Lung (tissue), 12 donors: ENCODE results near the gene ZNF366. TPM values are rescaled to one million over a fixed set of nuclear protein-coding genes. Genes with fewer than 3 reads are reported as not detected.
A peak's percentile ranks its signal among the peaks of the same experiment; 100 is the strongest.

ENCODE experiments used
- ATAC-seq: fragments of 200-7000 bp; cut with Tn5 transposase; one replicate; pipeline ENCODE4 v1.9.1; 2020; ENCODE audit warnings: moderate number of reproducible peaks; ENCODE audit not compliant: insufficient read depth, low FRiP score
- DNase-seq, 3 donors: peaks; one replicate each; pipeline ENCODE4 v3.0.0-alpha.2; 2013 to 2017
- H3K27ac ChIP-seq, 2 donors: one replicate each; pipeline ENCODE4 v1.5.1; 2013; ENCODE audit warnings: mild to moderate bottlenecking in 2 of 2, moderate library complexity in 2 of 2, control low read depth in 1 of 2, inconsistent platforms in 1 of 2, low read depth in 1 of 2, low read length in 1 of 2
- H3K27me3 ChIP-seq, 3 donors: one replicate each; pipeline ENCODE4 v1.5.1; 2013; ENCODE audit warnings: low read length in 2 of 3; ENCODE audit not compliant: control insufficient read depth in 3 of 3, insufficient read depth in 3 of 3
- H3K36me3 ChIP-seq, 4 donors: one replicate each; pipeline ENCODE4 v1.5.1; 2013; ENCODE audit warnings: low read length in 4 of 4, mild to moderate bottlenecking in 1 of 4, moderate library complexity in 1 of 4; ENCODE audit not compliant: control insufficient read depth in 4 of 4, insufficient read depth in 4 of 4
- H3K4me1 ChIP-seq, 5 donors: one replicate each; pipeline ENCODE4 v1.5.1; 2013; ENCODE audit warnings: low read length in 5 of 5, mild to moderate bottlenecking in 2 of 5, moderate library complexity in 1 of 5; ENCODE audit not compliant: control insufficient read depth in 5 of 5, insufficient read depth in 5 of 5
- H3K4me3 ChIP-seq: one replicate; pipeline ENCODE4 v1.5.1; 2013; ENCODE audit warnings: mild to moderate bottlenecking, control low read depth, moderate library complexity
- H3K9ac ChIP-seq, 2 donors: one replicate each; pipeline ENCODE4 v1.5.1; 2013; ENCODE audit warnings: low read length in 2 of 2, control low read depth in 1 of 2; ENCODE audit not compliant: insufficient read depth in 1 of 2
- H3K9me3 ChIP-seq, 4 donors: one replicate each; pipeline ENCODE4 v1.5.1; 2013; ENCODE audit warnings: low read length in 3 of 4, mild to moderate bottlenecking in 1 of 4, moderate library complexity in 1 of 4; ENCODE audit not compliant: control insufficient read depth in 4 of 4, insufficient read depth in 3 of 4
- CTCF ChIP-seq: IDR thresholded peaks from 2 replicates; pipeline ENCODE4 v1.5.1; 2012; ENCODE audit warnings: mild to moderate bottlenecking; ENCODE audit errors: control extremely low read depth, extremely low read depth
- WGBS, 2 donors: extraction: QIAGEN DNeasy Blood & Tissue Kit; methylation state at CpG; one replicate each; pipeline ENCODE4 v1.1.7; 2013; 5-methylcytosine and 5-hydroxymethylcytosine counted together
- polyA plus RNA-seq, 2 donors: library from polyadenylated mRNA; stranded (reverse); fragments of 200-250 nt; gene quantifications; one replicate each; pipeline ENCODE4 v1.2.1, GENCODE V29; 2013
- total RNA-seq, 2 donors: library from RNA; depleted of rRNA in 1 of 2; stranded (reverse); fragments of >200 nt in 1 of 2; gene quantifications; one replicate each; pipeline ENCODE4 v1.2.1, GENCODE V29; 2014 to 2021
- donor health status: control.
- donor health status: control.
- donor health status: Bipolar disorder and iron deficiency.
- donor health status: healthy.
- donor health status: DM: yes; HTN: yes; CAD: no.

The ZNF366 gene
- total and polyA plus RNA-seq, 4 donors = 0.73 to 6.0 (median 3.6) TPM

- TF ChIP-seq CTCF = no peak
- ATAC-seq = no peak
- Histone ChIP-seq H3K4me3 (no peak overlapping the region), H3K9me3 (peaks cover 0 to 2% (median 0%) of the 10 kb centered on the region in 4 donors), H3K27me3 (no peaks in the 10 kb centered on the region), H3K4me1 (peaks cover 7 to 29% (median 13%) of the 10 kb centered on the region in 5 donors), H3K36me3 (peaks cover 0 to 4% (median 0%) of the 10 kb centered on the region in 4 donors), H3K27ac (no peak overlapping the region), H3K9ac (no peak overlapping the region)
- no peak for DNase-seq
- 0% methylated on average over 1 of the region's 1 CpG for WGBS, 2 donors
Observed at GRCh38 chr5:72448368-72448767, 58.8 kb downstream of the ZNF366 start.

- peaks cover 4 to 23% (median 7%) of the 10 kb centered on the region in 5 donors for H3K4me1 ChIP-seq
Observed at GRCh38 chr5:72447751-72448150, 59.5 kb downstream of the ZNF366 start.

GRCh38 chr5:72445969-72446368 is 61.2 kb downstream of the ZNF366 start:
- H3K36me3 ChIP-seq = peaks cover 0 to 4% (median 0%) of the 10 kb centered on the region in 4 donors
- WGBS, 2 donors = 54 to 70% methylated on average over 2 of the region's 2 CpGs
- peaks cover 0 to 13% (median 5%) of the 10 kb centered on the region in 5 donors for H3K4me1 ChIP-seq
- H3K9ac ChIP-seq = no peak overlapping the region
- DNase-seq (no peak), ATAC-seq (no peak)
- TF ChIP-seq CTCF = no peak
- peak overlapping the region in 1 of 2 donors; percentile 34 for H3K27ac ChIP-seq
- H3K27me3 ChIP-seq = no peaks in the 10 kb centered on the region
- H3K9me3 ChIP-seq = peaks cover 0 to 2% (median 0%) of the 10 kb centered on the region in 4 donors
- no peak overlapping the region for H3K4me3 ChIP-seq

More at GRCh38 chr5:72447751-72448150, 59.5 kb downstream of the ZNF366 start:
- Histone ChIP-seq H3K4me3 (no peak overlapping the region), H3K9ac (no peak overlapping the region), H3K27ac (no peak overlapping the region), H3K36me3 (peaks cover 0 to 4% (median 0%) of the 10 kb centered on the region in 4 donors), H3K9me3 (peaks cover 0 to 2% (median 0%) of the 10 kb centered on the region in 4 donors), H3K27me3 (no peaks in the 10 kb centered on the region)
- DNase-seq (no peak), ATAC-seq (no peak)
- no peak for TF ChIP-seq CTCF
- WGBS, 2 donors = 98% methylated on average over 4 of the region's 4 CpGs

GRCh38 chr5:72443883-72444282 is 63.3 kb downstream of the ZNF366 start:
- Histone ChIP-seq H3K27ac (no peak overlapping the region), H3K27me3 (no peaks in the 10 kb centered on the region), H3K9me3 (peaks cover 0 to 2% (median 0%) of the 10 kb centered on the region in 4 donors), H3K4me1 (peaks cover 0 to 10% (median 5%) of the 10 kb centered on the region in 5 donors), H3K9ac (no peak overlapping the region), H3K36me3 (peaks cover 0 to 4% (median 0%) of the 10 kb centered on the region in 4 donors), H3K4me3 (no peak overlapping the region)
- ATAC-seq (no peak), DNase-seq (no peak)
- 80 to 88% methylated on average over 14 of the region's 14 CpGs for WGBS, 2 donors
- TF ChIP-seq CTCF = no peak
